ENCODE results near the gene CEP83. TPM values are rescaled to one million over a fixed set of nuclear protein-coding genes. Genes with fewer than 3 reads are reported as not detected.
A peak's percentile ranks its signal among the peaks of the same experiment; 100 is the strongest.
"Not testable (repeated sequence)": the region's sequence is repeated elsewhere in the genome, so short reads cannot be mapped to it uniquely, and the experiment has no call there.

Gene CEP83
- total RNA-seq, 5 donors from 2014 or later (not counting 1 experiment from before 2014, with no cell fraction given) = 12.6 to 17.4 (median 14.6) TPM

DNA sequence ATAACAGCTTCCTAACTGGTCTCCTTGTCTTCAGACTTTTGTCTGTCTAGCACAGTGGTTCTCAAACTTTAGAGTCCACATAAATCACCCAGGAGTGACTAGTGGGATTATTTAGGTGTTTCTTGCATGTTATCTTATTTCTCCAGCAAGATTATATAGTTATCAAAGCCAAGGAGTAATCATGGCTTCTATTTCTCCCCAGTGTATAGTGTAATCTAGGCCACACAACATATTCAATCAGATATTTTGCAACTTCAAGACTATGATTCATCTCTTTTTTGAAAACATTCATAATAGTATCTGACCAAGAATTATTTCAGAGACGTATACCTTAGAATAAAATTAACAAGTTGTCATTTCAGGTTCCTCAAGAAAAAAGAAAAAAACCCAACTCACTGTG lies 131.9 kb downstream of the CEP83 start:
- Mint-ChIP-seq H3K4me1 (no peaks in the 10 kb centered on the region), H3K9me3 (no peaks in the 10 kb centered on the region), H3K27ac (no peak overlapping the region), H3K36me3 (peaks cover 68% of the 10 kb centered on the region), H3K27me3 (no peaks in the 10 kb centered on the region), H3K4me3 (no peak overlapping the region)
- H3K4me3 ChIP-seq (ENCODE audit: control insufficient read depth in 1 of 2, extremely low read depth in 1 of 2, low read length in 1 of 2) = no peak overlapping the region
- peaks cover 3 to 11% of the 10 kb centered on the region in 2 donors for H3K36me3 ChIP-seq (ENCODE audit: control insufficient read depth in 2 of 2, extremely low read depth in 1 of 2, insufficient read depth in 1 of 2, low read length in 1 of 2)
- ChIA-PET POLR2A (no interaction called here), CTCF (no interaction called here)
- no peaks in the 10 kb centered on the region for H3K27me3 ChIP-seq (replicated peaks in 1 of 2; ENCODE audit: control insufficient read depth in 2 of 2, extremely low read depth in 1 of 2, insufficient read depth in 2 of 2, low read length in 1 of 2)
- H3K9me3 ChIP-seq = no peaks in the 10 kb centered on the region
- H3K27ac ChIP-seq (ENCODE audit: low read length) = no peak overlapping the region
- ATAC-seq (replicated peaks in 1 of 4) = no peak
- DNase-seq = no peak
- no CpG with 5 or more reads among the region's 1 CpG for WGBS (ENCODE audit: insufficient coverage)
- no peaks in the 10 kb centered on the region for H3K4me1 ChIP-seq (ENCODE audit: control insufficient read depth in 1 of 2, extremely low read depth in 1 of 2, insufficient read depth in 2 of 2, low read length in 2 of 2)

DNA sequence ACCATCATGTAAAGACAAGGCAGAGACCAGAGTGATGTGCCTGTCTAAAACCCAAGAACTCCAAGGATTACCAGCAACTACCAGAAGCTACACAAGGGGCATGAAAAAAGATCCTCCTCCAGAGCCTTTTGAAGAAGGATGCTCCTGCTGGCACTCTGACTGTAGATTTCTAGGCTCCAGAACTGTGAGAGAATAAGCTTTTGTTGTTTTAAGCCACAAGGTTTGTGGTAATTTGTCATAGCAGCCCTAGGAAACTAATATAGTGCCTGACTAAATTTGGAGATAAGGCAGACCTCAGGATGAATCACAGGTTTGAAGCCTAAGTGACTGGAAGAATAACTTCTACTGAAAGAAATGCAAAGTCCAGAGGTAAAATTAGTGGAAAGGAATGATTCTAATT lies 132.9 kb downstream of the CEP83 start:
- ATAC-seq (replicated peaks in 1 of 4) = no peak
- DNase-seq = no peak
- Mint-ChIP-seq H3K27ac (no peak overlapping the region), H3K36me3 (peaks cover 74% of the 10 kb centered on the region), H3K9me3 (no peaks in the 10 kb centered on the region), H3K27me3 (no peaks in the 10 kb centered on the region), H3K4me1 (no peaks in the 10 kb centered on the region), H3K4me3 (no peak overlapping the region)
- H3K36me3 ChIP-seq (ENCODE audit: control insufficient read depth in 2 of 2, extremely low read depth in 1 of 2, insufficient read depth in 1 of 2, low read length in 1 of 2) = peaks cover 10 to 18% of the 10 kb centered on the region in 2 donors
- H3K9me3 ChIP-seq = no peaks in the 10 kb centered on the region
- ChIA-PET CTCF (interaction anchor here (0.7 to 0.8 kb wide), 2 partner anchors 23 to 307 kb away, joined by 3 read pairs; no protein-coding TSS in a partner anchor), POLR2A (interaction anchor here in 1 of 2 donors (0.6 kb wide), 1 partner anchor 134 kb away, joined by 4 read pairs; no protein-coding TSS in a partner anchor)
- H3K4me3 ChIP-seq (ENCODE audit: control insufficient read depth in 1 of 2, extremely low read depth in 1 of 2, low read length in 1 of 2) = no peak overlapping the region
- H3K27me3 ChIP-seq (replicated peaks in 1 of 2; ENCODE audit: control insufficient read depth in 2 of 2, extremely low read depth in 1 of 2, insufficient read depth in 2 of 2, low read length in 1 of 2) = no peaks in the 10 kb centered on the region
- H3K4me1 ChIP-seq (ENCODE audit: control insufficient read depth in 1 of 2, extremely low read depth in 1 of 2, insufficient read depth in 2 of 2, low read length in 2 of 2) = no peaks in the 10 kb centered on the region
- no peak overlapping the region for H3K27ac ChIP-seq (ENCODE audit: low read length)

DNA sequence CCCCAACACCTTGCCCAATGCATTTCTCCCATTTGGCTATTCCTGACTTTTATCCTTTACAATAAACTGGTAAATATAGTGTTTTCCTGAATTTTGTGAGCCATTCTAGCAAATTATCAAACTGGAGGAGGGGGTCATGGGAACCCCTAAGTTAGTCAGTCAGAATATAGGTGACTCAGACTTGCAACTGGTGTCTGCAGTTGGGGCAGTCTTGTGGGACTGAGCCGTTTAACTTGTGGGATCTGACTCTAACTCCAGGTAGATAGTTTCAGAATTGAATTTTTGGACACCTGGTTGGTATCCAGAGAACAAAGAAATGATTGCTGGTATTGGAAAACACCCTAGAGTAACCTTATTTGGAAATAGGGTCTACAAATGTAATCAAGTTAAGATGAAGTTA lies 133.4 kb downstream of the CEP83 start:
- no peak for ATAC-seq (replicated peaks in 1 of 4)
- no peaks in the 10 kb centered on the region for H3K27me3 Mint-ChIP-seq
- CTCF ChIA-PET = interaction anchor here in 1 of 2 donors (0.7 kb wide), 1 partner anchor 307 kb away, joined by 3 read pairs; no protein-coding TSS in a partner anchor
- 89% methylated on average over 1 of the region's 1 CpG for WGBS (ENCODE audit: insufficient coverage)
- DNase-seq = no peak
- H3K27me3 ChIP-seq (replicated peaks in 1 of 2; ENCODE audit: control insufficient read depth in 2 of 2, extremely low read depth in 1 of 2, insufficient read depth in 2 of 2, low read length in 1 of 2) = no peaks in the 10 kb centered on the region
- no peaks in the 10 kb centered on the region for H3K4me1 ChIP-seq (ENCODE audit: control insufficient read depth in 1 of 2, extremely low read depth in 1 of 2, insufficient read depth in 2 of 2, low read length in 2 of 2)
- peaks cover 76% of the 10 kb centered on the region for H3K36me3 Mint-ChIP-seq
- POLR2A ChIA-PET = no interaction called here
- no peak overlapping the region for H3K4me3 ChIP-seq (ENCODE audit: control insufficient read depth in 1 of 2, extremely low read depth in 1 of 2, low read length in 1 of 2)
- no peak overlapping the region for H3K27ac Mint-ChIP-seq
- H3K27ac ChIP-seq (ENCODE audit: low read length) = no peak overlapping the region
- no peaks in the 10 kb centered on the region for H3K4me1 Mint-ChIP-seq
- no peaks in the 10 kb centered on the region for H3K9me3 ChIP-seq
- peaks cover 2 to 4% (median 3%) of the 10 kb centered on the region in 3 donors for H3K9me3 Mint-ChIP-seq
- H3K36me3 ChIP-seq (ENCODE audit: control insufficient read depth in 2 of 2, extremely low read depth in 1 of 2, insufficient read depth in 1 of 2, low read length in 1 of 2) = peaks cover 12 to 22% of the 10 kb centered on the region in 2 donors
- H3K4me3 Mint-ChIP-seq = no peak overlapping the region

DNA sequence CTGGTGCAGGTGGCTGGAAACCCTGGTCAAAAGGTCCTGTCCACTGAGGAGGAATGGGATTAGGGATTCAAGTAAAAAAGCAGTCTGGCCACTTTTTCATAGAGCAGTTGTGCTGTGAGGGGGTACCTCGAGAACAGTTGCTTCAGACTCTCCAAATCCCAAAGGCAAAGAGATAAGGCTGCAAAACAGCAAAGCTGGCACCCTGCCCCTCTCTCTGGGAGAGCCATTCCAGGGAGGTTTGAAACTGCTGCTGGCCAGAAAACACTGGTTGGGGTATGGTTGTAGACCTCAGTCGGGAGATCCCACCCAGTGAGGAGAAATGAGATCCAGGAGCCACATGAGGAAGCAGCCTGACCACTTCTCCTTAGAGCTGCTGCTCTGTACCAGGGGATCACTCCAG lies 137.3 kb downstream of the CEP83 start:
- DNase-seq = no peak
- peak overlapping the region in 1 of 2 donors; percentile 25 for H3K4me3 ChIP-seq (ENCODE audit: control insufficient read depth in 1 of 2, extremely low read depth in 1 of 2, low read length in 1 of 2)
- peaks cover 13 to 21% of the 10 kb centered on the region in 2 donors for H3K36me3 ChIP-seq (ENCODE audit: control insufficient read depth in 2 of 2, extremely low read depth in 1 of 2, insufficient read depth in 1 of 2, low read length in 1 of 2)
- H3K4me1 ChIP-seq (ENCODE audit: control insufficient read depth in 1 of 2, extremely low read depth in 1 of 2, insufficient read depth in 2 of 2, low read length in 2 of 2) = no peaks in the 10 kb centered on the region
- peaks cover 2% of the 10 kb centered on the region for H3K9me3 ChIP-seq
- Mint-ChIP-seq H3K4me1 (peaks cover 0 to 1% (median 0%) of the 10 kb centered on the region in 3 donors), H3K27me3 (no peaks in the 10 kb centered on the region), H3K9me3 (peaks cover 23 to 40% (median 31%) of the 10 kb centered on the region in 3 donors), H3K4me3 (no peak overlapping the region), H3K36me3 (peaks cover 84% of the 10 kb centered on the region), H3K27ac (no peak overlapping the region)
- ATAC-seq (replicated peaks in 1 of 4) = no peak
- no peak overlapping the region for H3K27ac ChIP-seq (ENCODE audit: low read length)
- ChIA-PET CTCF (no interaction called here), POLR2A (no interaction called here)
- WGBS (ENCODE audit: insufficient coverage) = no CpG with 5 or more reads among the region's 2 CpGs
- no peaks in the 10 kb centered on the region for H3K27me3 ChIP-seq (replicated peaks in 1 of 2; ENCODE audit: control insufficient read depth in 2 of 2, extremely low read depth in 1 of 2, insufficient read depth in 2 of 2, low read length in 1 of 2)

DNA sequence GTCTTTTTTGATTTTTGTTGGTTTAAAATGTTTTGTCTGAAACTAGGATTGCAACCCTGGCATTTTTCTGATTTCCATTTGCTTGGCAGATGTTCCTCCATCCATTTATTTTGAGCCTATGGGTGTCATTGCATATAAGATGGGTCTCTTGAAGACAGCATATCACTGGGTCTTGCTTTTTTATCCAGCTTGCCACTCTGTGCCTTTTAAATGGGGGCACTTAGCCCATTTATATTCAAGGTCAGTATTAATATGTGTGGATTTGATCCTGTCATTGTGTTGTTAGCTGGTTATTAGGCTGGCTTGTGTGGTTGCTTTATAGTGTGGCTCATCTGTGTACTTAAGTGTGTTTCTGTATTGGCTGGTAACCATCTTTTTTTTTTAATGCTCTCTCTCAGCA lies 139.6 kb downstream of the CEP83 start:
- Histone ChIP-seq H3K36me3 (ENCODE audit: control insufficient read depth in 2 of 2, extremely low read depth in 1 of 2, insufficient read depth in 1 of 2, low read length in 1 of 2) (peaks cover 13 to 21% of the 10 kb centered on the region in 2 donors), H3K4me3 (ENCODE audit: control insufficient read depth in 1 of 2, extremely low read depth in 1 of 2, low read length in 1 of 2) (no peak overlapping the region), H3K27me3 (replicated peaks in 1 of 2; ENCODE audit: control insufficient read depth in 2 of 2, extremely low read depth in 1 of 2, insufficient read depth in 2 of 2, low read length in 1 of 2) (no peaks in the 10 kb centered on the region), H3K4me1 (ENCODE audit: control insufficient read depth in 1 of 2, extremely low read depth in 1 of 2, insufficient read depth in 2 of 2, low read length in 2 of 2) (no peaks in the 10 kb centered on the region), H3K9me3 (peaks cover 2% of the 10 kb centered on the region), H3K27ac (ENCODE audit: low read length) (no peak overlapping the region)
- Mint-ChIP-seq H3K27me3 (no peaks in the 10 kb centered on the region), H3K4me1 (peaks cover 0 to 1% (median 0%) of the 10 kb centered on the region in 3 donors), H3K27ac (no peak overlapping the region), H3K4me3 (no peak overlapping the region), H3K36me3 (peaks cover 76% of the 10 kb centered on the region), H3K9me3 (peaks cover 26 to 52% (median 41%) of the 10 kb centered on the region in 3 donors)
- DNase-seq (no peak), ATAC-seq (replicated peaks in 1 of 4) (no peak)
- ChIA-PET CTCF (no interaction called here), POLR2A (no interaction called here)

DNA sequence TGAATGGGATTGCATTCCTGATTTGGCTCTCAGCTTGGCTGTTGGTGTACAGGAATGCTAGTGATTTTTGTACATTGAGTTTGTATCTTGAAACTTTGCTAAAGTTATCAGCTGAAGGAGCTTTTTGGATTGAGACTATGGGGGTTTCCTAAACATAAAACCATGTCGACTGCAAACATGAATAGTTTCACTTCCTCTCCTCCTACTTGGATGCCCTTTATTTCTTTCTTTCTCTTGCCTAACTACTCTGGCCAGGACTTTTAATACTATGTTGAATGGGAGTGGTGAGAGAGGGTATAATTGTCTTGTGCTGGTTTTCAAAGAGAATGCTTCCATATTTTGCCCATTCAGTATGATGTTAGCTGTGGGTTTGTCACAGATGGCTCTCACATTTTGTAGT lies 141.5 kb downstream of the CEP83 start:
- Mint-ChIP-seq H3K27ac (no peak overlapping the region), H3K9me3 (peaks cover 26 to 52% (median 41%) of the 10 kb centered on the region in 3 donors), H3K4me1 (peaks cover 0 to 1% (median 0%) of the 10 kb centered on the region in 3 donors), H3K4me3 (no peak overlapping the region), H3K36me3 (peaks cover 64% of the 10 kb centered on the region), H3K27me3 (no peaks in the 10 kb centered on the region)
- DNase-seq (no peak), ATAC-seq (replicated peaks in 1 of 4) (no peak)
- POLR2A ChIA-PET = no interaction called here
- Histone ChIP-seq H3K4me3 (ENCODE audit: control insufficient read depth in 1 of 2, extremely low read depth in 1 of 2, low read length in 1 of 2) (no peak overlapping the region), H3K9me3 (peaks cover 2% of the 10 kb centered on the region), H3K27me3 (replicated peaks in 1 of 2; ENCODE audit: control insufficient read depth in 2 of 2, extremely low read depth in 1 of 2, insufficient read depth in 2 of 2, low read length in 1 of 2) (no peaks in the 10 kb centered on the region), H3K36me3 (ENCODE audit: control insufficient read depth in 2 of 2, extremely low read depth in 1 of 2, insufficient read depth in 1 of 2, low read length in 1 of 2) (peaks cover 13 to 18% of the 10 kb centered on the region in 2 donors), H3K4me1 (ENCODE audit: control insufficient read depth in 1 of 2, extremely low read depth in 1 of 2, insufficient read depth in 2 of 2, low read length in 2 of 2) (no peaks in the 10 kb centered on the region), H3K27ac (ENCODE audit: low read length) (no peak overlapping the region)
- CTCF ChIA-PET = no interaction called here
- WGBS (ENCODE audit: insufficient coverage) = no CpG with 5 or more reads among the region's 1 CpG

DNA sequence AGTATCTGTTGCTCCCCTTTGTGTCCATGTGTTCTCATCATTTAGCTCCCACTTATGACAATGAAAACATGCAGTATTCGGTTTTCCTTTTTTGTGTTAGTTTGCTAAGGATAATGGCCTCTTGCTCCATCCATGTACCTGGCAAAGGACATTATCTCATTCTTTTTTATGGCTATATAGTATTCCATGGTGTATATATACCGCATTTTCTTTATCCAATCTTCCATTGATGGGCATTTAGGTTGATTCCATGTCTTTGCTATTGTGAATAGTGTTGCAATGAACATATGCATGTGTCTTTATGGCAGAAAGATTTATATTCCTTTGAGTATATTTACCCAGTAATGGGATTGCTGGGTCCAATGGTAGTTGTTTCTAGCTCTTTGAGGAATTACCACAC lies 143.1 kb downstream of the CEP83 start:
- CTCF ChIA-PET = interaction anchor here in 1 of 2 donors (0.5 kb wide), 1 partner anchor 51 kb away, joined by 9 read pairs; no protein-coding TSS in a partner anchor
- ATAC-seq (replicated peaks in 1 of 4); H3K4me3 ChIP-seq (ENCODE audit: control insufficient read depth in 1 of 2, extremely low read depth in 1 of 2, low read length in 1 of 2); H3K27me3 Mint-ChIP-seq; H3K4me1 ChIP-seq (ENCODE audit: control insufficient read depth in 1 of 2, extremely low read depth in 1 of 2, insufficient read depth in 2 of 2, low read length in 2 of 2); H3K36me3 ChIP-seq (ENCODE audit: control insufficient read depth in 2 of 2, extremely low read depth in 1 of 2, insufficient read depth in 1 of 2, low read length in 1 of 2); H3K27ac Mint-ChIP-seq; H3K4me3 Mint-ChIP-seq; H3K9me3 ChIP-seq; DNase-seq; H3K27me3 ChIP-seq (replicated peaks in 1 of 2; ENCODE audit: control insufficient read depth in 2 of 2, extremely low read depth in 1 of 2, insufficient read depth in 2 of 2, low read length in 1 of 2); H3K4me1 Mint-ChIP-seq; POLR2A ChIA-PET; H3K27ac ChIP-seq (ENCODE audit: low read length): not testable (repeated sequence)
- peaks cover 26 to 51% (median 41%) of the 10 kb centered on the region in 3 donors for H3K9me3 Mint-ChIP-seq
- H3K36me3 Mint-ChIP-seq = peaks cover 56% of the 10 kb centered on the region
- WGBS (ENCODE audit: insufficient coverage) = no CpG with 5 or more reads among the region's 2 CpGs
